ENCODE measurements around the gene ERGIC1. TPM values are rescaled to one million over a fixed set of nuclear protein-coding genes. Genes with fewer than 3 reads are reported as not detected.

Gene ERGIC1
- total and polyA plus RNA-seq, 2 of the 8 experiments (the other 6 are each of a cell fraction or from before 2014, with no cell fraction given): 95.3 to 106 TPM

- no peak for TF ChIP-seq CHD7 (IDR thresholded peaks at IDR 0.05; ENCODE audit: insufficient replicate concordance, low read length)
- no peak for TF ChIP-seq SRF (IDR thresholded peaks at IDR 0.05; ENCODE audit: low read depth, low read length)
Measured at GRCh38 chr5:172959824-172960799, 126.1 kb downstream of the ERGIC1 start (continued).
